Measurements from ENCODE around the gene NPR2.

Gene NPR2

GRCh38 chr9:35771534-35771933 is 19.9 kb upstream of the NPR2 start:
- DNase-seq (ENCODE audit: low spot score) = no peak
- TF ChIP-seq CTCF (IDR thresholded peaks at IDR 0.05; ENCODE audit: extremely low read depth, insufficient read depth, missing control alignments) = no peak
- in situ Hi-C loops (cut with MboI; ENCODE audit: low pct_unique_long_range_greater_than_20kb, low sequenced_read_pairs, unreplicated experiment) = no loop called here

- TF ChIP-seq CTCF (IDR thresholded peaks at IDR 0.05; ENCODE audit: extremely low read depth, insufficient read depth, missing control alignments) = no peak
- no peak for DNase-seq (ENCODE audit: low spot score)
- in situ Hi-C loops (cut with MboI; ENCODE audit: low pct_unique_long_range_greater_than_20kb, low sequenced_read_pairs, unreplicated experiment) = no loop called here
Measured at GRCh38 chr9:35771943-35772342, 19.4 kb upstream of the NPR2 start.

GRCh38 chr9:35774907-35775635 is 16.3 kb upstream of the NPR2 start:
- DNase-seq (ENCODE audit: low spot score) = no peak
- in situ Hi-C loops (cut with MboI; ENCODE audit: low pct_unique_long_range_greater_than_20kb, low sequenced_read_pairs, unreplicated experiment) = no loop called here
- TF ChIP-seq CTCF (IDR thresholded peaks at IDR 0.05; ENCODE audit: extremely low read depth, insufficient read depth, missing control alignments) = no peak

GRCh38 chr9:35776018-35776417 is 15.4 kb upstream of the NPR2 start:
- no peak for TF ChIP-seq CTCF (IDR thresholded peaks at IDR 0.05; ENCODE audit: extremely low read depth, insufficient read depth, missing control alignments)
- in situ Hi-C loops (cut with MboI; ENCODE audit: low pct_unique_long_range_greater_than_20kb, low sequenced_read_pairs, unreplicated experiment) = no loop called here
- no peak for DNase-seq (ENCODE audit: low spot score)

GRCh38 chr9:35778496-35778895 is 12.9 kb upstream of the NPR2 start:
- no peak for DNase-seq (ENCODE audit: low spot score)
- in situ Hi-C loops (cut with MboI; ENCODE audit: low pct_unique_long_range_greater_than_20kb, low sequenced_read_pairs, unreplicated experiment) = no loop called here

GRCh38 chr9:35781066-35781465 is 10.3 kb upstream of the NPR2 start:
- in situ Hi-C loops (cut with MboI; ENCODE audit: low pct_unique_long_range_greater_than_20kb, low sequenced_read_pairs, unreplicated experiment) = no loop called here
- no peak for DNase-seq (ENCODE audit: low spot score)
- no peak for TF ChIP-seq CTCF (IDR thresholded peaks at IDR 0.05; ENCODE audit: extremely low read depth, insufficient read depth, missing control alignments)

More at GRCh38 chr9:35778496-35778895, 12.9 kb upstream of the NPR2 start:
- TF ChIP-seq CTCF (IDR thresholded peaks at IDR 0.05; ENCODE audit: extremely low read depth, insufficient read depth, missing control alignments) = no peak
